ENCODE data around the gene DDX19B. TPM values are rescaled to one million over a fixed set of nuclear protein-coding genes. Genes with fewer than 3 reads are reported as not detected.

Gene DDX19B
- total RNA-seq, 3 donors from 2014 or later (not counting 1 experiment from before 2014, with no cell fraction given), result 39.9 to 52.6 (median 48.8) TPM

DNA sequence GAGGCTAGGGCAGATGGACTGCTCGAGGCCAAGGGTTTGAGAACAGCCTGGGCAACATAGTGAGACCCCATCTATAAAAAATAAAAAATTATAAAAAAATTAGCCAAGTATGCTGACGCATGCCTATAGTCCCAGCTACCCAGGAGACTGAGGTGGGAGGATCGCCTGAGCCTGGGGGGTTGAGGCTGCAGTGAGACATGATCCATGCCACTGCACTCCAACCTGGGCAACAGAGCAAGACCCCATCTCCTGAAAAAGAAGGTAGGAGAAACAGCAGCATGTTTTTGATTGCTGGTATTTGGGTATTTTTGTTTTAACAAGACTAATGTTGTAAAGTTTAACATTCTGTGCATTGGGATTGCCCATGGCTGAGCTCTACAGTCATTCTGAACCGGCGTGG, 38.8 kb downstream of the DDX19B start:
- H3K4me1 Mint-ChIP-seq, result peaks cover 0 to 4% of the 10 kb centered on the region in 2 donors
- ATAC-seq (no peak), DNase-seq (no peak)
- H3K9me3 Mint-ChIP-seq, result no peaks in the 10 kb centered on the region
- Histone ChIP-seq H3K27ac (ENCODE audit: low read length) (no peak overlapping the region), H3K4me1 (ENCODE audit: control insufficient read depth, insufficient read depth, low read length) (no peaks in the 10 kb centered on the region), H3K27me3 (ENCODE audit: control insufficient read depth, insufficient read depth, low read length) (no peaks in the 10 kb centered on the region), H3K4me3 (ENCODE audit: low read length) (no peak overlapping the region), H3K9me3 (ENCODE audit: control insufficient read depth, insufficient read depth, low read length) (no peaks in the 10 kb centered on the region), H3K36me3 (ENCODE audit: control insufficient read depth, insufficient read depth, low read length) (peaks cover 15% of the 10 kb centered on the region)
- intact Hi-C loops (cut with micrococcal nuclease), result no loop called here
- H3K4me3 Mint-ChIP-seq, result no peak overlapping the region
- H3K27me3 Mint-ChIP-seq (ENCODE audit: low read depth in 2 of 2), result no peaks in the 10 kb centered on the region
- H3K36me3 Mint-ChIP-seq, result no peaks in the 10 kb centered on the region
- no peak overlapping the region for H3K27ac Mint-ChIP-seq
- WGBS (ENCODE audit: insufficient coverage), result 97% methylated on average over 5 of the region's 5 CpGs
- TF ChIP-seq, protein P1, sequence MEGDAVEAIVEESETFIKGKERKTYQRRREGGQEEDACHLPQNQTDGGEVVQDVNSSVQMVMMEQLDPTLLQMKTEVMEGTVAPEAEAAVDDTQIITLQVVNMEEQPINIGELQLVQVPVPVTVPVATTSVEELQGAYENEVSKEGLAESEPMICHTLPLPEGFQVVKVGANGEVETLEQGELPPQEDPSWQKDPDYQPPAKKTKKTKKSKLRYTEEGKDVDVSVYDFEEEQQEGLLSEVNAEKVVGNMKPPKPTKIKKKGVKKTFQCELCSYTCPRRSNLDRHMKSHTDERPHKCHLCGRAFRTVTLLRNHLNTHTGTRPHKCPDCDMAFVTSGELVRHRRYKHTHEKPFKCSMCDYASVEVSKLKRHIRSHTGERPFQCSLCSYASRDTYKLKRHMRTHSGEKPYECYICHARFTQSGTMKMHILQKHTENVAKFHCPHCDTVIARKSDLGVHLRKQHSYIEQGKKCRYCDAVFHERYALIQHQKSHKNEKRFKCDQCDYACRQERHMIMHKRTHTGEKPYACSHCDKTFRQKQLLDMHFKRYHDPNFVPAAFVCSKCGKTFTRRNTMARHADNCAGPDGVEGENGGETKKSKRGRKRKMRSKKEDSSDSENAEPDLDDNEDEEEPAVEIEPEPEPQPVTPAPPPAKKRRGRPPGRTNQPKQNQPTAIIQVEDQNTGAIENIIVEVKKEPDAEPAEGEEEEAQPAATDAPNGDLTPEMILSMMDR (IDR thresholded peaks at IDR 0.05), result no peak

DNA sequence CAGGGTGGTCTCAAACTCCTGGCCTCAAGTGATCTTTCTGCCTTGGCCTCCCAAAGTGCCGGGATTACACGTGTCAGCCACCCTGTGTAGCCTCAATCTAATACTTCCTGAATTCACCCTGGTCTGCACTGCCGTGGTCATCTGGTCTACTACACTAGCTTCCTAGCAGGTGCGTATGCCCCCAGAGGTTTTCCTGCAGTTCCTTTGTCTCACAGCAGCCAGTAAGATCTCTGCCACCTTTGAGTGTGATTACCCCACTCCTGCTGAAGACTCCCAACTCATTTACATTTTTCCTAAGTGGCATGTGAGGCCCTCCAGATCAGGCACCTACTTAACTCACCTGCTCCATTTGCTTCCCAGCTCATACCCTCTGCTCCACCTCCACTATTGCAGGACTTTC, 42.6 kb downstream of the DDX19B start:
- Mint-ChIP-seq H3K4me3 (no peak overlapping the region), H3K36me3 (no peaks in the 10 kb centered on the region), H3K9me3 (no peaks in the 10 kb centered on the region), H3K27me3 (ENCODE audit: low read depth in 2 of 2) (no peaks in the 10 kb centered on the region), H3K4me1 (peaks cover 0 to 8% of the 10 kb centered on the region in 2 donors), H3K27ac (peak overlapping the region in 1 of 2 donors; percentile 53)
- Histone ChIP-seq H3K27me3 (ENCODE audit: control insufficient read depth, insufficient read depth, low read length) (no peaks in the 10 kb centered on the region), H3K27ac (ENCODE audit: low read length) (no peak overlapping the region), H3K36me3 (ENCODE audit: control insufficient read depth, insufficient read depth, low read length) (no peaks in the 10 kb centered on the region), H3K4me3 (ENCODE audit: low read length) (no peak overlapping the region), H3K4me1 (ENCODE audit: control insufficient read depth, insufficient read depth, low read length) (peaks cover 8% of the 10 kb centered on the region), H3K9me3 (ENCODE audit: control insufficient read depth, insufficient read depth, low read length) (no peaks in the 10 kb centered on the region)
- ATAC-seq (no peak), DNase-seq (no peak)
- WGBS (ENCODE audit: insufficient coverage), result 71% methylated on average over 4 of the region's 4 CpGs
- intact Hi-C loops (cut with micrococcal nuclease), result no loop called here
- TF ChIP-seq, protein P1 (IDR thresholded peaks at IDR 0.05), result no peak

DNA sequence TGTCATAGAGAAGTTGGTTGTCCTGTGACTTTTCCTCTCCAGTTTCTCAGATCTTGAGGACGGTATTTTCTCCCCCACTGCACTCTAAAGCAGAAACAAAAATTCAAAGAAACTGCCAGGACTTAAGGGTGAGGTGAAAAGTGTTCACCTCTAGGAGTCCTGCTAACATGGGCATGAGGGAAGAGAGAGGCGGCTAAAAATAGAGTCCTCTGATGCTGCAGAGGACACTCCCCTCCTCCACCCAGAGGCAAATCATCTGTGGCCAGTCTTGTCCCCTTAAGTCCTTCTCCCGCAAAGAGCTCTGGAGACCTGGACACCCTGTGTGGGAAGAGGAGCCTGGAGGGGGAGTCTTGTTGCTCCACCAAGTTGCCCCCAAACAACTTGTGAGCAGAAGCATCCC, 43.0 kb downstream of the DDX19B start:
- Mint-ChIP-seq H3K27me3 (ENCODE audit: low read depth in 2 of 2) (no peaks in the 10 kb centered on the region), H3K27ac (peak overlapping the region in 1 of 2 donors; percentile 53)
- WGBS (ENCODE audit: insufficient coverage), result 100% methylated on average over 1 of the region's 3 CpGs

More for the DNA sequence above, 43.0 kb downstream of the DDX19B start:
- no peak overlapping the region for H3K27ac ChIP-seq (ENCODE audit: low read length)
- no peak for DNase-seq
- intact Hi-C loops (cut with micrococcal nuclease), result no loop called here
- Mint-ChIP-seq H3K4me3 (no peak overlapping the region), H3K36me3 (no peaks in the 10 kb centered on the region), H3K9me3 (no peaks in the 10 kb centered on the region), H3K4me1 (peaks cover 4 to 12% of the 10 kb centered on the region in 2 donors)
- peaks cover 8% of the 10 kb centered on the region for H3K4me1 ChIP-seq (ENCODE audit: control insufficient read depth, insufficient read depth, low read length)
- H3K4me3 ChIP-seq (ENCODE audit: low read length), result no peak overlapping the region
- TF ChIP-seq, protein P1 (IDR thresholded peaks at IDR 0.05), result no peak
- no peaks in the 10 kb centered on the region for H3K36me3 ChIP-seq (ENCODE audit: control insufficient read depth, insufficient read depth, low read length)
- H3K9me3 ChIP-seq (ENCODE audit: control insufficient read depth, insufficient read depth, low read length), result no peaks in the 10 kb centered on the region
- ATAC-seq, result no peak
- no peaks in the 10 kb centered on the region for H3K27me3 ChIP-seq (ENCODE audit: control insufficient read depth, insufficient read depth, low read length)

Data from natural killer cell (primary cell).